ENCODE results near the gene PTGER2. TPM values are rescaled to one million over a fixed set of nuclear protein-coding genes. Genes with fewer than 3 reads are reported as not detected.

The PTGER2 gene
- total and polyA plus RNA-seq, 2 of the 13 experiments (the other 11 are each of a cell fraction or from before 2014, with no cell fraction given), result not detected

- no peak overlapping the region for H3K27ac ChIP-seq (ENCODE audit: extremely low read length, insufficient read depth, low read length)
Observed at GRCh38 chr14:52328276-52328675, 14.2 kb downstream of the PTGER2 start.

DNA sequence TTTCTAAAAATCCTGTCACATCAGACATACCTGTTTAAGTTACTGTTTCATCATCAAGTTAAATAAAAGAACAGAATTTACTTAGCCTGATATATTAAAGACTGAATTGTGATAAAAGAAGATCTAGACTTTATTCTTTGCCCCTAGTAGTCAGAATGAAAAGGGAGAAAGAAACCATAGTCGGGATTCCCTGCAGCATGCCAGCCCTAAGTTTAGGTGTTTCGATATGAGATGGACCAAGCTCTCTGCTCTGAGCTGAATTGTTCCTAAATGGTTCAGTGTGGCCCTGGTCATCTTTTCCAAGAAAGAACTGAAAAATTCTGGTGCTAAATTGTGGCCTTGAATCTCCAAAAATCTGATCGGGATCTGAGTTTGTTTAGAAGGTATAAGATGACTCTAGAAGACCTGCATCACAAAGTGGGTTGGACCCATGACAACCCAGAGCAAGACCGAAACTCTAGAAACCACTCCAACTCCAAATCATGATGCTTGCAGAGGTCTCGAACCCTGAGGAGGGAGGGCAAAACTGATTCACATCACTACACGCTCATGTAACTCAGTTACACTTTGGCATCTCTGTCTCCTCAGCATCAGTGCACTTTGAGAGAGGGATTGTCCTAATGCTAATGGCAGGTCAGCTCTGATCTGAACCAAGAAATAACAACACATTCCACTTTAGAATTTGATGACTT lies 15.7 kb downstream of the PTGER2 start:
- FAIRE-seq (no peak), ATAC-seq (no peak), DNase-seq (ENCODE audit: low spot score) (no peak)
- H4K20me1 ChIP-seq (ENCODE audit: insufficient read depth, low read length), result no peaks in the 10 kb centered on the region
- H3K27ac ChIP-seq (ENCODE audit: extremely low read length, insufficient read depth, low read length), result no peak overlapping the region
- no peaks in the 10 kb centered on the region for H3K9me3 ChIP-seq (ENCODE audit: low read length)
- peaks cover 10% of the 10 kb centered on the region; the same call in 1 of the 2 replicates for H3K4me1 ChIP-seq (ENCODE audit: insufficient read depth, low read length)
- no peak overlapping the region for H2AFZ ChIP-seq (ENCODE audit: low read length)
- TF ChIP-seq ZNF124 (CRISPR knock-in tag; IDR thresholded peaks at IDR 0.05), result no peak
- TF ChIP-seq BCLAF1 (IDR thresholded peaks at IDR 0.05), result no peak
- TF ChIP-seq MTA1 (CRISPR knock-in tag; IDR thresholded peaks at IDR 0.05; ENCODE audit: borderline replicate concordance), result no peak
- TF ChIP-seq HNF4G (IDR thresholded peaks at IDR 0.05; ENCODE audit: borderline replicate concordance, low read depth, low read length), result no peak
- no peak for TF ChIP-seq HNF4G (CRISPR knock-in tag; IDR thresholded peaks at IDR 0.05; ENCODE audit: borderline replicate concordance, low read depth)
- no peak for TF ChIP-seq EED (CRISPR knock-in tag; IDR thresholded peaks at IDR 0.05)
- no peak for TF ChIP-seq U2AF1 (optimal IDR thresholded peaks at IDR 0.05; ENCODE audit: low read depth, low read length)
- TF ChIP-seq THAP11 (CRISPR knock-in tag; IDR thresholded peaks at IDR 0.05), result no peak
- no peak for TF ChIP-seq CBX2 (IDR thresholded peaks at IDR 0.05; ENCODE audit: low read depth, low read length)
- TF ChIP-seq CBX2 (CRISPR knock-in tag; IDR thresholded peaks at IDR 0.05; ENCODE audit: low read depth), result no peak
- no peak for TF ChIP-seq FOXA1 (IDR thresholded peaks at IDR 0.05)
- no peak for TF ChIP-seq FOXA1 (CRISPR knock-in tag; IDR thresholded peaks at IDR 0.05)
- TF ChIP-seq PTBP1 (IDR thresholded peaks at IDR 0.05; ENCODE audit: low read depth, low read length, poor library complexity, severe bottlenecking), result no peak
- no peaks in the 10 kb centered on the region for H3K79me2 ChIP-seq (ENCODE audit: insufficient read depth, low read length)
- no TSS peak for BruUV-seq (replicated peaks)
- no peak overlapping the region for H3K9ac ChIP-seq (ENCODE audit: insufficient read depth, low read depth, low read length)
- no peak overlapping the region for H3K4me3 ChIP-seq (replicated peaks in 1 of 3; ENCODE audit: insufficient read depth in 1 of 3, low read depth in 2 of 3, low read length in 3 of 3)
- 18% methylated on average over 5 of the region's 6 CpGs for WGBS (ENCODE audit: low lambda C conversion rate)
- intact Hi-C loops (cut with micrococcal nuclease; ENCODE audit: unreplicated experiment) (no loop called here), in situ Hi-C loops (cut with HindIII; ENCODE audit: extremely low pct_ligation_motif_present, low pct_unique_long_range_greater_than_20kb) (no loop called here)
- H3K36me3 ChIP-seq (replicated peaks in 1 of 2; ENCODE audit: control insufficient read depth in 1 of 2, insufficient read depth in 2 of 2, low read length in 2 of 2), result no peaks in the 10 kb centered on the region
- ChIA-PET POLR2A (no interaction called here), CTCF (ENCODE audit: low intra/inter-chr PET ratio, low total read pairs) (no interaction called here)
- no peaks in the 10 kb centered on the region for H3K27me3 ChIP-seq (ENCODE audit: control insufficient read depth in 1 of 2, insufficient read depth in 2 of 2, low read length in 2 of 2)
- H3K4me2 ChIP-seq (ENCODE audit: low read depth, low read length), result no peak overlapping the region

More at GRCh38 chr14:52328276-52328675, 14.2 kb downstream of the PTGER2 start:
- DNase-seq (ENCODE audit: low spot score) (no peak), FAIRE-seq (no peak), ATAC-seq (no peak)
- Histone ChIP-seq H3K9ac (ENCODE audit: insufficient read depth, low read depth, low read length) (no peak overlapping the region), H3K36me3 (replicated peaks in 1 of 2; ENCODE audit: control insufficient read depth in 1 of 2, insufficient read depth in 2 of 2, low read length in 2 of 2) (no peaks in the 10 kb centered on the region), H4K20me1 (ENCODE audit: insufficient read depth, low read length) (no peaks in the 10 kb centered on the region), H3K27me3 (ENCODE audit: control insufficient read depth in 1 of 2, insufficient read depth in 2 of 2, low read length in 2 of 2) (no peaks in the 10 kb centered on the region), H3K4me2 (ENCODE audit: low read depth, low read length) (no peak overlapping the region), H3K79me2 (ENCODE audit: insufficient read depth, low read length) (no peaks in the 10 kb centered on the region), H3K9me3 (ENCODE audit: low read length) (peaks cover 3% of the 10 kb centered on the region; the same call in 1 of the 2 replicates), H3K4me1 (ENCODE audit: insufficient read depth, low read length) (peaks cover 10% of the 10 kb centered on the region; the same call in 1 of the 2 replicates), H3K4me3 (replicated peaks in 1 of 3; ENCODE audit: insufficient read depth in 1 of 3, low read depth in 2 of 3, low read length in 3 of 3) (no peak overlapping the region), H2AFZ (ENCODE audit: low read length) (no peak overlapping the region)
- ChIA-PET CTCF (ENCODE audit: low intra/inter-chr PET ratio, low total read pairs) (no interaction called here), POLR2A (no interaction called here)
- intact Hi-C loops (cut with micrococcal nuclease; ENCODE audit: unreplicated experiment) (no loop called here), in situ Hi-C loops (cut with HindIII; ENCODE audit: extremely low pct_ligation_motif_present, low pct_unique_long_range_greater_than_20kb) (no loop called here)
- no TSS peak for BruUV-seq (replicated peaks)
- no peak for TF ChIP-seq MZF1 (CRISPR knock-in tag; IDR thresholded peaks at IDR 0.05; ENCODE audit: borderline replicate concordance)
- no peak for TF ChIP-seq ERF (CRISPR knock-in tag; IDR thresholded peaks at IDR 0.05)
- TF ChIP-seq FOXO1 (CRISPR knock-in tag; IDR thresholded peaks at IDR 0.05), result no peak
- TF ChIP-seq IKZF4 (CRISPR knock-in tag; IDR thresholded peaks at IDR 0.05; ENCODE audit: borderline replicate concordance, low read depth, not compliant biosample characterization), result no peak
- no peak for TF ChIP-seq MXD4 (CRISPR knock-in tag; IDR thresholded peaks at IDR 0.05)
- no peak for TF ChIP-seq CREBL2 (CRISPR knock-in tag; IDR thresholded peaks at IDR 0.05; ENCODE audit: borderline replicate concordance)
